ENCODE data around the gene AK4.

DNA sequence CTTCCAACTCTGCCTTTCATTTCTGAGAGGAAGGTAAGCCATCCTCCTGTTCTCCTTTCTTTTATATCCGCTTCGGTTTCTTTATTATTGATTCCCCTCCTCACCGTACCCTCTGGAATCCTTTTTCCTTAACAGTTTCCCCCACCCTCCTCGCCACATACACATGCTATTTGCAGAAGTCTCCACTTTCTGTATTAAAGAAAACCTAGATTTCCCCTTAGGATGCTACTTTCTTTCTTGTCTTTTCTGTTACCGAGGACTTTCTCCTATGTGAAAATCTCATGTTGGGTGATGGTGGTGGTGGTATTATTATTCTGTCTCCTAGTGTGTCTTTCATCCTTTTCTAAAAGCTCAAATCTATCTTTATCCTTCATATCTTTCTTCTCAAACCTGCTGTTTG is 62.3 kb downstream of the AK4 start:
- no peak for TF ChIP-seq POLR2A (IDR thresholded peaks at IDR 0.05; ENCODE audit: low read length)
- no peak for TF ChIP-seq GATA1 (IDR thresholded peaks at IDR 0.05; ENCODE audit: low read depth, low read length)
